ENCODE results near the gene CDKL1.

DNA sequence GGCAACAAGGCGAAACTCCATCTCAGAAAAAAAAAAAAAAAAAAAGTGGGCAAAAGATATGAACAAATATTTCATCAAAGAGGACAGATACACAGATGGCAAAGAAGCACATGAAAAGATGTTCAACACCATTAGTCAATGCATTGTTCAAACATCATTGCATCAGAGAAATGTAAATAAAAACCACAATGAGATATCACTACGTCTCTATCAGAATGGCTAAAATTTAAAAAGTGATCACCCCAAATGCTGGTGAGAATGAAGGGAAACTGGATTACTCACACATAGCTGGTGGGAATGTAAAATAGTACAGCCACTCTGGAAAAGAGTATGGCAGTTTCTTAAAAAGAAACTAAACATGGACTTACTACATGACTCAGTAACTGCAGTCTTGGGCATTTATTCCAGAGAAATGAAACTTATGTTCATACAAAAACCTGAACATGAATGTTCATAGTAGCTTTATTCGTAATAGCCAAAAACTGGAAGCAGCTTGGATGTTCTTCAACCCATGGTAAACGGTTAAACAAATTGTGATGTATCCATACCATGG is 88.2 kb downstream of the CDKL1 start:
- TF ChIP-seq, protein P1, sequence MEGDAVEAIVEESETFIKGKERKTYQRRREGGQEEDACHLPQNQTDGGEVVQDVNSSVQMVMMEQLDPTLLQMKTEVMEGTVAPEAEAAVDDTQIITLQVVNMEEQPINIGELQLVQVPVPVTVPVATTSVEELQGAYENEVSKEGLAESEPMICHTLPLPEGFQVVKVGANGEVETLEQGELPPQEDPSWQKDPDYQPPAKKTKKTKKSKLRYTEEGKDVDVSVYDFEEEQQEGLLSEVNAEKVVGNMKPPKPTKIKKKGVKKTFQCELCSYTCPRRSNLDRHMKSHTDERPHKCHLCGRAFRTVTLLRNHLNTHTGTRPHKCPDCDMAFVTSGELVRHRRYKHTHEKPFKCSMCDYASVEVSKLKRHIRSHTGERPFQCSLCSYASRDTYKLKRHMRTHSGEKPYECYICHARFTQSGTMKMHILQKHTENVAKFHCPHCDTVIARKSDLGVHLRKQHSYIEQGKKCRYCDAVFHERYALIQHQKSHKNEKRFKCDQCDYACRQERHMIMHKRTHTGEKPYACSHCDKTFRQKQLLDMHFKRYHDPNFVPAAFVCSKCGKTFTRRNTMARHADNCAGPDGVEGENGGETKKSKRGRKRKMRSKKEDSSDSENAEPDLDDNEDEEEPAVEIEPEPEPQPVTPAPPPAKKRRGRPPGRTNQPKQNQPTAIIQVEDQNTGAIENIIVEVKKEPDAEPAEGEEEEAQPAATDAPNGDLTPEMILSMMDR (IDR thresholded peaks at IDR 0.05; ENCODE audit: low read depth, low read length) = no peak
- no peak for TF ChIP-seq EZH2phosphoT487 (IDR thresholded peaks at IDR 0.05; ENCODE audit: low read depth)
